ENCODE measurements around the gene TMEM200A. TPM values are rescaled to one million over a fixed set of nuclear protein-coding genes. Genes with fewer than 3 reads are reported as not detected.
"Not testable (repeated sequence)": the region's sequence is repeated elsewhere in the genome, so short reads cannot be mapped to it uniquely, and the experiment has no call there.

The TMEM200A gene
- total RNA-seq, 1 experiment from 2014 or later, result 0.10 TPM

GRCh38 chr6:130326496-130326895, 39.3 kb upstream of the TMEM200A start:
- BruUV-seq (replicated peaks), result no TSS peak
- H3K36me3 ChIP-seq (ENCODE audit: control insufficient read depth, insufficient read depth, low read length), result no peaks in the 10 kb centered on the region
- no peak overlapping the region for H3K4me3 ChIP-seq (ENCODE audit: low read depth in 2 of 2, low read length in 2 of 2)
- ChIA-PET CTCF (no interaction called here), POLR2A (no interaction called here)
- in situ Hi-C loops (cut with HindIII; ENCODE audit: low pct_unique_long_range_greater_than_20kb, low sequenced_read_pairs), result no loop called here
- H3K9me3 ChIP-seq (ENCODE audit: control insufficient read depth, insufficient read depth, low read depth, low read length), result no peaks in the 10 kb centered on the region
- intact Hi-C loops (cut with micrococcal nuclease; ENCODE audit: unreplicated experiment), result no loop called here
- DNase-seq (ENCODE audit: low read depth, low spot score) (no peak), ATAC-seq (no peak)
- H3K27me3 ChIP-seq (ENCODE audit: control insufficient read depth, insufficient read depth, low read length), result no peaks in the 10 kb centered on the region
- no peak overlapping the region for H3K27ac ChIP-seq (ENCODE audit: low read length)
- TF ChIP-seq TCF7L2 (IDR thresholded peaks at IDR 0.05; ENCODE audit: low read depth, low read length) (no peak), REST (IDR thresholded peaks at IDR 0.05; ENCODE audit: insufficient read depth in 1 of 2, low read depth in 2 of 2, low read length in 1 of 2) (no peak), CTCF (IDR thresholded peaks at IDR 0.05) (no peak), POLR2AphosphoS5 (IDR thresholded peaks at IDR 0.05; ENCODE audit: low read depth, low read length) (no peak), SIN3A (IDR thresholded peaks at IDR 0.05; ENCODE audit: borderline replicate concordance, insufficient read depth, low read depth, low read length) (no peak)
- no peaks in the 10 kb centered on the region for H3K4me1 ChIP-seq (ENCODE audit: control insufficient read depth, insufficient read depth, low read length)

DNA sequence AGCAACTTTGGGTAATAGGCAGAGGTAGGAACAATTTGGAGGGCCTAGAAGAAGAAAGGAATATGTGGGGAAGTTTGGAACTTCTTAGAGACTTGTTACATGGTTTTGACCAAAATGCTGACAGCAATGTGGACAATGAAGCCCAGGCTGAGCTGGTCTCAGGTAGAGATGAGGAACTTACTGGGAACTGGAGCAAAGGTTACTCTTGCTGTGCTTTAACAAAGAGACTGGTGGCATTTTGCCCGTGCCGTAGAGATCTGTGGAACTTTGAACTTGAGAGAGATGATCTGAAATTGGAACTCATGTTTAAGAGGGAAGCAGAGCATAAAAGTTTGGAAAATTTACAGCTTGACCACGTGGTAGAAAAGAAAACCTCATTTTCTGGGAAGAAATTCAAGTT, 28.3 kb upstream of the TMEM200A start:
- H3K27ac ChIP-seq (ENCODE audit: low read length), result no peak overlapping the region
- H3K36me3 ChIP-seq (ENCODE audit: control insufficient read depth, insufficient read depth, low read length), result no peaks in the 10 kb centered on the region
- ATAC-seq (no peak), DNase-seq (ENCODE audit: low read depth, low spot score) (no peak)
- intact Hi-C loops (cut with micrococcal nuclease; ENCODE audit: unreplicated experiment), result no loop called here
- H3K9me3 ChIP-seq (ENCODE audit: control insufficient read depth, insufficient read depth, low read depth, low read length), result no peaks in the 10 kb centered on the region
- BruUV-seq (replicated peaks), result no TSS peak
- in situ Hi-C loops (cut with HindIII; ENCODE audit: low pct_unique_long_range_greater_than_20kb, low sequenced_read_pairs), result no loop called here
- TF ChIP-seq SIN3A (IDR thresholded peaks at IDR 0.05; ENCODE audit: borderline replicate concordance, insufficient read depth, low read depth, low read length), result no peak
- H3K4me3 ChIP-seq (ENCODE audit: low read depth in 2 of 2, low read length in 2 of 2), result no peak overlapping the region
- no peaks in the 10 kb centered on the region for H3K4me1 ChIP-seq (ENCODE audit: control insufficient read depth, insufficient read depth, low read length)
- no peaks in the 10 kb centered on the region for H3K27me3 ChIP-seq (ENCODE audit: control insufficient read depth, insufficient read depth, low read length)
- POLR2A ChIA-PET, result no interaction called here
- CTCF ChIA-PET, result no interaction called here

DNA sequence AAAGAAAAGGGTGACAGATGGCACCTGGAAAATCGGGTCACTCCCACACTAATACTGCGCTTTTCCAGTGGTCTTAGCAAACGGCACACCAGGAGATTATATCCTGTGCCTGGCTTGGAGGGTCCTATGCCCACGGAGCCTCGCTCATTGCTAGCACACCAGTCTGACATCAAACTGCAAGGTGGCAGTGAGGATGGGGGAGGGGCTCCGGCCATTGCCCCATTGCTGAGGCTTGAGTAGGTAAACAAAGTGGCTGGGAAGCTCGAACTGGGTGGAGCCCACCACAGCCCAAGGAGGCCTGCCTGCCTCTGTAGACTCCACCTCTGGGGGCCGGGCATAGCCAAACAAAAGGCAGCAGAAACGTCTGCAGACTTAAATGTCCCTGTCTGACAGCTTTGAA, 19.5 kb upstream of the TMEM200A start:
- POLR2A ChIA-PET; ATAC-seq; H3K4me1 ChIP-seq (ENCODE audit: control insufficient read depth, insufficient read depth, low read length); H3K4me3 ChIP-seq (ENCODE audit: low read depth in 2 of 2, low read length in 2 of 2); DNase-seq (ENCODE audit: low read depth, low spot score); H3K9me3 ChIP-seq (ENCODE audit: control insufficient read depth, insufficient read depth, low read depth, low read length); H3K27ac ChIP-seq (ENCODE audit: low read length); H3K36me3 ChIP-seq (ENCODE audit: control insufficient read depth, insufficient read depth, low read length); H3K27me3 ChIP-seq (ENCODE audit: control insufficient read depth, insufficient read depth, low read length); CTCF ChIA-PET; in situ Hi-C loops (cut with HindIII; ENCODE audit: low pct_unique_long_range_greater_than_20kb, low sequenced_read_pairs); BruUV-seq (replicated peaks); intact Hi-C loops (cut with micrococcal nuclease; ENCODE audit: unreplicated experiment): not testable (repeated sequence)

Data from Panc1 (cell line).